ENCODE data around the gene GRID2. TPM values are rescaled to one million over a fixed set of nuclear protein-coding genes. Genes with fewer than 3 reads are reported as not detected.

GRID2 gene
- polyA plus RNA-seq, 1 of the 3 experiments (the other 2 are of a cell fraction), result not detected

- no peak overlapping the region for H2AFZ ChIP-seq (ENCODE audit: low read depth)
- no peaks in the 10 kb centered on the region for H3K27me3 ChIP-seq (ENCODE audit: insufficient read depth)
- CTCF ChIA-PET, result no interaction called here
- H3K4me3 ChIP-seq (ENCODE audit: low read depth in 2 of 2, low read length in 1 of 2), result no peak overlapping the region
- no peaks in the 10 kb centered on the region for H4K20me1 ChIP-seq (ENCODE audit: insufficient read depth)
- no peaks in the 10 kb centered on the region for H3K36me3 ChIP-seq (replicated peaks in 1 of 2; ENCODE audit: control insufficient read depth in 1 of 2, insufficient read depth in 2 of 2, low read length in 1 of 2)
- H3K27ac ChIP-seq (ENCODE audit: low read depth in 2 of 2, low read length in 1 of 2), result no peak overlapping the region
- WGBS (ENCODE audit: low lambda C conversion rate), result 45% methylated on average over 4 of the region's 4 CpGs
- H3K9ac ChIP-seq, result no peak overlapping the region
- no peaks in the 10 kb centered on the region for H3F3A ChIP-seq (replicated peaks; ENCODE audit: insufficient read depth)
- no peak overlapping the region for H3K4me2 ChIP-seq
- no peaks in the 10 kb centered on the region for H3K79me2 ChIP-seq (ENCODE audit: insufficient read depth)
- no peaks in the 10 kb centered on the region for H3K9me3 ChIP-seq
- POLR2A ChIA-PET, result no interaction called here
- TF ChIP-seq GATA2 (CRISPR knock-in tag; IDR thresholded peaks at IDR 0.05) (no peak), PBX3 (IDR thresholded peaks at IDR 0.05) (no peak), FOXJ3 (CRISPR knock-in tag; IDR thresholded peaks at IDR 0.05) (no peak), RFX5 (IDR thresholded peaks at IDR 0.05; ENCODE audit: low read length) (no peak), CHD2 (IDR thresholded peaks at IDR 0.05; ENCODE audit: low read length, partially characterized antibody) (no peak), EZH2phosphoT487 (IDR thresholded peaks at IDR 0.05; ENCODE audit: borderline replicate concordance, low read depth) (no peak), SIN3A (IDR thresholded peaks at IDR 0.05; ENCODE audit: borderline replicate concordance, low read depth, low read length) (no peak), JUND (IDR thresholded peaks at IDR 0.05) (no peak), ELF1 (IDR thresholded peaks at IDR 0.05) (no peak), NRF1 (IDR thresholded peaks at IDR 0.05; ENCODE audit: low read depth, low read length) (no peak), TCF12 (IDR thresholded peaks at IDR 0.05) (no peak), NFIC (IDR thresholded peaks at IDR 0.05; ENCODE audit: borderline replicate concordance) (no peak), TAF1 (IDR thresholded peaks at IDR 0.05; ENCODE audit: borderline replicate concordance, low read depth, low read length) (no peak)
- TF ChIP-seq, protein P1, sequence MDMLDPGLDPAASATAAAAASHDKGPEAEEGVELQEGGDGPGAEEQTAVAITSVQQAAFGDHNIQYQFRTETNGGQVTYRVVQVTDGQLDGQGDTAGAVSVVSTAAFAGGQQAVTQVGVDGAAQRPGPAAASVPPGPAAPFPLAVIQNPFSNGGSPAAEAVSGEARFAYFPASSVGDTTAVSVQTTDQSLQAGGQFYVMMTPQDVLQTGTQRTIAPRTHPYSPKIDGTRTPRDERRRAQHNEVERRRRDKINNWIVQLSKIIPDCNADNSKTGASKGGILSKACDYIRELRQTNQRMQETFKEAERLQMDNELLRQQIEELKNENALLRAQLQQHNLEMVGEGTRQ (IDR thresholded peaks at IDR 0.05; ENCODE audit: borderline replicate concordance, low read depth, low read length), result no peak
- TF ChIP-seq, protein P2, sequence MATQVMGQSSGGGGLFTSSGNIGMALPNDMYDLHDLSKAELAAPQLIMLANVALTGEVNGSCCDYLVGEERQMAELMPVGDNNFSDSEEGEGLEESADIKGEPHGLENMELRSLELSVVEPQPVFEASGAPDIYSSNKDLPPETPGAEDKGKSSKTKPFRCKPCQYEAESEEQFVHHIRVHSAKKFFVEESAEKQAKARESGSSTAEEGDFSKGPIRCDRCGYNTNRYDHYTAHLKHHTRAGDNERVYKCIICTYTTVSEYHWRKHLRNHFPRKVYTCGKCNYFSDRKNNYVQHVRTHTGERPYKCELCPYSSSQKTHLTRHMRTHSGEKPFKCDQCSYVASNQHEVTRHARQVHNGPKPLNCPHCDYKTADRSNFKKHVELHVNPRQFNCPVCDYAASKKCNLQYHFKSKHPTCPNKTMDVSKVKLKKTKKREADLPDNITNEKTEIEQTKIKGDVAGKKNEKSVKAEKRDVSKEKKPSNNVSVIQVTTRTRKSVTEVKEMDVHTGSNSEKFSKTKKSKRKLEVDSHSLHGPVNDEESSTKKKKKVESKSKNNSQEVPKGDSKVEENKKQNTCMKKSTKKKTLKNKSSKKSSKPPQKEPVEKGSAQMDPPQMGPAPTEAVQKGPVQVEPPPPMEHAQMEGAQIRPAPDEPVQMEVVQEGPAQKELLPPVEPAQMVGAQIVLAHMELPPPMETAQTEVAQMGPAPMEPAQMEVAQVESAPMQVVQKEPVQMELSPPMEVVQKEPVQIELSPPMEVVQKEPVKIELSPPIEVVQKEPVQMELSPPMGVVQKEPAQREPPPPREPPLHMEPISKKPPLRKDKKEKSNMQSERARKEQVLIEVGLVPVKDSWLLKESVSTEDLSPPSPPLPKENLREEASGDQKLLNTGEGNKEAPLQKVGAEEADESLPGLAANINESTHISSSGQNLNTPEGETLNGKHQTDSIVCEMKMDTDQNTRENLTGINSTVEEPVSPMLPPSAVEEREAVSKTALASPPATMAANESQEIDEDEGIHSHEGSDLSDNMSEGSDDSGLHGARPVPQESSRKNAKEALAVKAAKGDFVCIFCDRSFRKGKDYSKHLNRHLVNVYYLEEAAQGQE (IDR thresholded peaks at IDR 0.05; ENCODE audit: low read depth, low read length), result no peak
- H3K4me1 ChIP-seq (ENCODE audit: control insufficient read depth in 1 of 2, insufficient read depth in 2 of 2, low read depth in 1 of 2, low read length in 1 of 2), result no peaks in the 10 kb centered on the region
- H3K9me2 ChIP-seq, result no peaks in the 10 kb centered on the region
- no peak for DNase-seq
These were observed 1275.2 kb downstream of the GRID2 start for GRCh38 chr4:93578942-93579341.

Measured in SK-N-SH (cell line).